CD4-positive, alpha-beta T cell treated with Interleukin-2 at 100 ng/mL for 4 hours (primary cell): ENCODE results near the gene TGM2.
"Not testable (repeated sequence)": the region's sequence is repeated elsewhere in the genome, so short reads cannot be mapped to it uniquely, and the experiment has no call there.

Experiments used
- DNase-seq: peaks from one replicate; pipeline ENCODE4 v3.0.0-alpha.2; 2020; ENCODE audit warnings: low spot score

TGM2 gene

DNA sequence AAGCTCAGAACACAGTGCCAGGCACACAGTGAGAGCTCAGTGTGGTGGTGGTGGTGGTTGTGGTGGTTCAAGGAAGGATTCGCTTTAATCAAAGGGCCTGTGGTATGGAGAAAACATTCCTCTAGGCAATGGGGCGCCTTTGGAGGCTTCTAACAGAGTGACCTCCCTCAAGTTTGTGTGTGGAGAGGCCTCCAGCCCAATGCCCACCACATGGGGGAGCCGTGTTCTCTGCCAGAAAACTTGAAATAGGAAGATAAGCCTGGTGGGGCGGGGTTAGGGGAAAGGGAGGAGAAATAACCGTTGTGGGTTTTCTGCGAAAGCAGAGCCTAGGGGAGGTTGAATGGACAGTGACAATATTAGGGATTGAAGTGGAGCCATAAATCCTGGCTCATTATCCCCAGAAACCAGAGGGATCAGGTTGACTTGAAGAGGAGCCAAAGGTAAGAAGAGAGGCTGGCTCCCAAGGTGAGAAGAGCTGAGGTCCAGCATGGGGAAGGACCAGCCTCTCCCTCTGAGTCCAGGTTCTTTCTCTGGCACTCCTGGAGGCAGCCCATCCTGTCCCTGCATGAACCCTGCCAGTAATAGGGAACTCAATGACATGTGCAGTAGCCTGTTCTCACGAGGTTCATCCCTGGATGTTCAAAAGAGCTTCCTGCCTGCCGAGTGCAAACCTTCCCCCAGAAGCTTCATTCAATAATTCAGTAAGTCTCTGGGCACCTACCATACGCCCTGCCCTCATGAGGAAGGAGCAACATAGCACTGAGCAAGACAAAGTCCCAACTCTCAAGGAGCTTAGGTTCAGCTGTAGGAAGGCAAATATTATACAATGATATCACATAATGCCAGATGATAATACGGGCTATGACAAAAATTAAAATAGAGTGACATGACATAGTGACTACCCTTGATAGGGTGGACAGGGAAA, 51.4 kb downstream of the TGM2 start:
- no peak for DNase-seq

- no peak for DNase-seq
Observed at GRCh38 chr20:38112930-38113294, 52.2 kb downstream of the TGM2 start.

- no peak for DNase-seq
Observed at GRCh38 chr20:38112261-38112929, 52.7 kb downstream of the TGM2 start.

GRCh38 chr20:38111366-38112232, 53.5 kb downstream of the TGM2 start:
- no peak for DNase-seq

- no peak for DNase-seq
Observed at GRCh38 chr20:38110525-38111178, 54.4 kb downstream of the TGM2 start.

DNA sequence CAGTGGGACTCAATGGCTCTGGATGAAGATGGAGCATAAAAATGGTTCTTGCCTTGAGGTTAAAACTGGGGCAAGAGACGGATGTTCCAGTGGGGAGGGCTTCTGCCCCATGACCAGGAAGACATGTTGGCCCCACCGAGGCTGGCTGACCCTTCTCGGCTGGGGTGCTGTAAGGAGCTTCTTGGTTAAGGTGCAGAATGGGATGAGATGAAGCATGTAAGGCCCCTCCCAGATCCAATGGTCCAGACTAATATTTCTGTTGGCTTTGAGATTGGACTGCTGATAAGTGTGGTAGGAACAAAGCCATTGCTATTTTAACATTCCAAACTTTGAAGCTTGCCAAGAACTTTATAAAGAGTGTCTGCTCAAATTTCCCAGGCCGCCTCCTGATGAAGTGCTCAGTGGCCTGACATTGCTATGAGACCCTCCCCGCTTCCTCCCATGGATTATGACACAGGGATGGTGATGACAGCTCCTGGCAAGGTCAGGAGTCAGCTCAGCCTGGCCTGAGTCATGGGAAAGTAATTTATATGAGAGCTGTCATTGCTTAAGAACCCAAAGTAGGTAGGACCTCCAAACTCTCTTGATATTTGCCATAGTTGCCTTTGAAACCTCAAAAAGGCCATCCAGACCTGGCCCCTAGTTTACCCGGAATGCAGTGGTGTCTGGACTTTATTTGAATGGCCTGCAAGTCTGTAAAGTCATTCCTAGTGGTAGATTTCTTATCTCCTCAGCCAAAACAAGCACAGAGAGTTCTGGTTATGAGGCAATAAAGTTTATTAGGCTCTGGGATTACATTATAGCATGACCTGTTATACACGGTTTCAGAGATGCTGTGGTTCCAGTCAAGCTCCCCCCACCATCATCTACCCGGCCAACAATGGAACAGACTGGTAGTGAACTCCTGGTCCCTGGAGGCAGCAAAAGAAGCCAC, 55.2 kb downstream of the TGM2 start:
- DNase-seq = no peak

DNA sequence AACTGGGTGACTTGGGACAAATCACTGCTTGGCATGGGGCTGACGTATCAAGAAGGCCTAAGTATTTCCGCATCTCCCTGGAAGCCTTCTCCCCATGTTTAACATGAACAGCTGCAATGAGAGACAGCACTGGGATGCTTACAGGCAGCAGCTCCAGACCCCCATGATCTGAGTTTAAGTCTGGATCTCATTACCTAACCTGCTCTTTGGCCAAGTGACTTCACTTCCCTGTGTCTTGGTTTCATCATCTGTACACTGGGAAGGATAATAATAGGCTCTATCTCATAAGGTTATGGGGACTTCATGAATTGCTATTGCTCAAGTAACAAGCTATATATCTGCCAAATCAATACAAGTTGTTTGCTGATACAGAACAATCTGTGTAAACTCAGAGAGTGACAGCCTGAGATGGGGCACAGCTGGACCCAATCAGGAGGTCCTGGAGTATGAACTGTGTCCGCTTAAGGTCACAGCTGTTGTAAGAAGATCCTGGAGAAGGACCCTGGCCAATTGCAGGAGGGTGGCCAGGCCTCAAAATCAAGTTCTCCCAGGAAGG, 56.0 kb downstream of the TGM2 start:
- DNase-seq = no peak

DNA sequence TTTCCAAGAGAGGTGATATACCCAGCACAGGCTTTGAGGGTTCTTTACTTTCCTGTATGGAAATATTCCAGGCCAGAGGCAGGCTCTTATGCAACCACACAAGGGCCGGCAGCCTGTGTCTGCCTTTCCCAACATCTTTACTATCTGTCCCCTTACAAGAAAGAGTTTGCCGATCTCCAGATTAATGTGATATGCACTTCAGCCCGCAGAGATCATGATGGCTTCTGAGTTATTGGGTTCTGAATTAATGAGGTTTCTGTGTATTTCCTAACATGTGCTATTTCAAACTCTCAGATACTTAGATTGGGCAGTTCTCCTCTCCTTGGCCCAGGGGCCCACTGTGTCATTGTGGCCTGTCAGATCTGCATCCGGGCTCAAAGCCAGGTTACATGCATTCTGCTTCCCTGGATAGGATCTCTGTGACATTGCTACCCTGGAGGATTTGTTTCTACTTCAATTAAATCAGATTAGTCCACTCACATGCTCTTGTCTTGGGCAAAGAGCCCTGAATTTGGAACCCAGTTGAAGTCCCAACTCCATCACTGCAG, 56.6 kb downstream of the TGM2 start:
- DNase-seq = no peak

- DNase-seq = not testable (repeated sequence)
Observed at GRCh38 chr20:38107916-38108315, 57.2 kb downstream of the TGM2 start.

GRCh38 chr20:38107386-38107785, 57.7 kb downstream of the TGM2 start:
- DNase-seq = not testable (repeated sequence)

DNA sequence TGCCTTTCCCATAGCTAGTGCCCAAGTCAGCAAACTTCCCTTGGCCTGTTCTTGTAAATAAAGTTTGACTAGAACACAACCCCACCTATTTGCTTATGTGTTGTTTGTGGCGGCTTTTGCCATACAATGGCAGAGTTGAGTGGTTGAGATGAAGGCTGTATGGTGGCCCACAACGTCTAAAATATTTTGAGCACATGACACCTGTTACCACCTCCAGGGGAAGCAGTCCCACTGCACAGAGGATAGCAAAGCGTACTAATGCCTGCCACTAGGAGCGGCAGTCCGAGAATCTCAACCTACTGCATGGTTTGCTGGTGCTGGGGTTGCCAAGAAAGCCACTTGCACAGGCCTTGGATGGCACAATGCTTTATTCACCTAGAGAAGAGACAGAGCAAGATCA, 58.6 kb downstream of the TGM2 start:
- no peak for DNase-seq

- DNase-seq = no peak
Observed at GRCh38 chr20:38104285-38104684, 60.8 kb downstream of the TGM2 start.

DNA sequence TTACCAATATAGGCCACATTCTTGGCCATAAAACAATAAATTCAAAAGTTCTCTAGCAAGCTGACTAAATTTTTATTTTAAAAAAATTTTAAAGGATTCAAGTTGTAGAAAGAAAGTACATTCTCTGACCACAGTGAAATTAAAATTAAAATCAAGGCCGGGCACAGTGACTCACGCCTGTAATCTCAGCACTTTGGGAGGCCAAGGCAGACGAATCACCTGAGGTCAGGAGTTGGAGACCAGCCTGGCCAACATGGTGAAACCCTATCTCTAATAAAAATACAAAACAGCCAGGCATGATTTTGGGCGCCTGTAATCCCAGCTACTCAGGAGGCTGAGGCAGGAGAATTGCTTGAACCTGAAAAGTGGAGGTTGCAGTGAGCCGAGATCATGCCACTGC, 62.9 kb downstream of the TGM2 start:
- DNase-seq = not testable (repeated sequence)

- DNase-seq = no peak
Observed at GRCh38 chr20:38098952-38099351, 66.1 kb downstream of the TGM2 start.

DNA sequence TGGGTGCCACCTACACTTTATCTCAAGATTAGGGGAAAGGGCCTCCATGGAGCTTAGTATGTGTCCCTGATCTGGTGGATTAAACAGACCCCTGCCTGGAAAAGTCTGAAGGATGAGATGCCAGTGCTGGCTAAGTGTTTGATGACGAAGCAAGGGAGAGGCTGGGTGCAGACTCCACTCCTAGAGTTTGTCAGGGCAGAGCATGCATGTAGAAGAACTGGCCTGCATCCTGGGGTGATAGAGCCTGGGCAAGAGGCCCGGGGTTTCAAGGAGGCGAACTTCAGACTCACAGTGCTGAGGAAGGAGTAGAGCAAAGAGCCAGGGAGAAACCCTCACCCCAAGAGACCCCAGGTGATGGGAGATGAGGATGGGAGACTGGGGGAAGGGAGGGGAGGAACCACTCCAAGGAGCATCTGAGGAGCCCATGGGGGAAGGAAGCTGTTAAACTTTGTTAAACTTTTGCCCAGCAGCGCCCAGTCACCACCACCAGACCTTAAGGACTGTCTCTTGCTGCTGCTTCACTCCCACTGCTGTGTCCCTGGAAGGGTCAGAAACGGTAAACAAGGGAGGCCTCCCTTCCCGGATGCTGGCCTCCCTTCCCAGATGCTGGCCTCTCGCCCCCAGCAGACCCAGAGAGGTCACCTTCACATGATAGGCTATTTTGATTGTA, 69.9 kb downstream of the TGM2 start:
- DNase-seq = no peak

DNA sequence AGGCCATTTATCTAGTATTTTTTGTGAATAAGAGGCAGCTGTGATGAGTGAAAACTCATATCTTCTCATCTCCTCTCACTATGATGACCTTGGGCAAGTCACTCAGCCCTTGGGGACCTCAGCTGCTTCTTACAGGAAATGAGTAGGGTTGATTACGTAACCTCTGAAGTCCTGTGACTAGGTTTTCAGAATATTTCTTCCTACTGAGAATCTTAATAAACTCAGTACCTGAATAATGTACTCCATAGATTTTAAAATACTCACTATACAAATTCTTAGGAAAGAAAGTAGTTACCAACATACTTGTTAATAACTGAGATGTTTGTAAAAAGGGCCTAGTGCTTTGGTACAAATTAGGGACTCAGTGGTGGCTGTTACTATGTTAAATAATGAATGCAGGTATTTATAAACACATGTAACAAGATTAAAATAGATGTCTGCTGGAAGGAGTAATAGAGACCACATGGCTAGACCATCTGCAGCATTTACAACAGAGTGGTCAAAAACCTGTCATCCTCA, 70.6 kb downstream of the TGM2 start:
- peak; percentile 56 for DNase-seq

DNA sequence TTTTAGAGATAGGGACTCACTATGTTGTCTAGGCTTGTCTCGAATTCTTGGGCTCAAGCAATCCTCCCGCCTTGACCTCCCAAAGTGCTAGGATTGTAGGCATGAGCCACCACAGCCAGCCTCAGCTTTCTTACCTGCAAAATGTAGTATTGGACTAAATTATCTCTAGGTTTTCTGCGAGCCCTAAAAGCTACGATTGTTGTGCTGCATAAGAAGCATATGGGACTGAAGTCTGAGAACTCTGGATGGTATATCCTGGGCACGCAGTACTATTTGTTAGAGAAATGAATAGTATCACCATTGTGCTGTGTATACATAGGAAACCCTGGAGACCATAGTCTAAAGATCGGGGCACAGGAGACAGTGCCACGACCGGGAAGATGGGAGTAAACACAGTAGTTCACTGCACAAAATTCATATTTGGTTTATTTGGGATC, 71.4 kb downstream of the TGM2 start:
- no peak for DNase-seq

GRCh38 chr20:38092915-38093314, 72.2 kb downstream of the TGM2 start:
- no peak for DNase-seq

DNA sequence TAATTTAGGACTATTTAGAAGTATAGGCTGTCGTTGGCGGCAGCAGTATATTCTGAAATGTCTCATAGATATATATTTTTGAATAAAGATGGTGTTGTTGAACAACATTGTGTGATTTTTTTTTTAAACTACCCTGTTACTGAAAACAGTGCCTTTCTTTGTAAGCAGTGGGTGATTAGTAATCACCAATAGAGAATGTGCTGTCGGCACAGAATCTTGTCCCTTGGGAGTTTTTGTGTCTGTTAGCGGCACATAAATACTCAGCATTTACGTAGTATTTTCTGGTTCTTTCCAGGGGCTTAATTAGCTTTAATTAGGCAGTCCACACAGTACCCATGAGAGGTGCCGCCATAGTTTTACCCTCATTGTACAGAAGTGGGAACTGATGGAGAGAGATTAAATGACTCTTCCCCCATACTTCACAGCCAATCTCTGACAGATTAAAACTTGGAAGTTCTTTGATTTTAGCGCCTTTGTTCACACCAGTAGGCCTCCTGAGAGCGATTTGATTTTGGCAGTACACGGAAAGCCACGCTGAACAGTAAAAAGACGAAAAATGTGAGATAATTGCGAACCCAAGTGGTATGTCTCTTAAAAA, 72.7 kb downstream of the TGM2 start:
- no peak for DNase-seq
